Left hindlimb (tissue), 1 donor: ENCODE measurements around the gene HTR3D.
"Not testable (repeated sequence)": the region's sequence is repeated elsewhere in the genome, so short reads cannot be mapped to it uniquely, and the experiment has no call there.

Experiments
- DNase-seq: peaks from one replicate; pipeline ENCODE4 v3.0.0-alpha.2; 2018

The HTR3D gene

DNA sequence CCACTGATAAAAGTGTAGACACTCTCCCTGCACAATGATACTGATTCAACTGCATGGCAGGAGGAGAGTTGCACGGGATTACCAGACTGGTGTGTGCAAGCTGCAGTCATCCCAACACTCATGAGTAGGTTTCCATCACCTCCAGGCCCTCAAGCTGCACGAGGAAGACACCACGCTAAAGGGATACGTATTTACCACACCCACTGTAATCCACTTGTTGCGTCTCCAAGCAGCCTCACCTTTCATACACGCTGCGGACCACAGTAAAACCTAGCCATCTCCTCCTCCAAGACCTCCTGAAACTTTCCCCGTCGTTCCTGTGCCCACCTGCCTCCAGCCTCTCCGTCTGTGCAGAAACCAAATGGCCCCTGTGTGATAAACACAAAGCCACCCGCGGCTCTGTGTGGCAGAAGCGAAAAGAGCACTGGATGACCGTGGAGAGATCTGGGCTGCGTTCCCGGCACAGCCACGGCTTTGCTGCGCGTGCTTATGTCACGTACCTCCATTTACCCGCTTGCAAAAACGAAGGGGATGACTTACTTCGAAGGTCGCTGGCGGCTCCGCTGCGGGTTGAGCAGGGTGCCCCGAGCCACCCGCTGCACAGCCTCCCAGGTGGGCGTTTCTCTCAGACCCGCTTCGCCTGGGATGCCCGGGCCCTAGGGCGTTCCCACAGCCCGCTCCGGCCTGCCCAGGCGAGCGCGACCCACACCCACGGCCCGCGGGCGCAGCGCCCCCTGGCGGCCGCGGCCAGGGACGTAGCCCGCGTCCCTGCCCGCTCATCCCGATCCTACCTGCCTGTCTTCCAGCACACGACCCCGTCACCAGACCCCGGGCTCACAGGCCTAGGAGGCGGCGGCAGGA is 14.5 kb upstream of the HTR3D start:
- peak; percentile 76 for DNase-seq

DNA sequence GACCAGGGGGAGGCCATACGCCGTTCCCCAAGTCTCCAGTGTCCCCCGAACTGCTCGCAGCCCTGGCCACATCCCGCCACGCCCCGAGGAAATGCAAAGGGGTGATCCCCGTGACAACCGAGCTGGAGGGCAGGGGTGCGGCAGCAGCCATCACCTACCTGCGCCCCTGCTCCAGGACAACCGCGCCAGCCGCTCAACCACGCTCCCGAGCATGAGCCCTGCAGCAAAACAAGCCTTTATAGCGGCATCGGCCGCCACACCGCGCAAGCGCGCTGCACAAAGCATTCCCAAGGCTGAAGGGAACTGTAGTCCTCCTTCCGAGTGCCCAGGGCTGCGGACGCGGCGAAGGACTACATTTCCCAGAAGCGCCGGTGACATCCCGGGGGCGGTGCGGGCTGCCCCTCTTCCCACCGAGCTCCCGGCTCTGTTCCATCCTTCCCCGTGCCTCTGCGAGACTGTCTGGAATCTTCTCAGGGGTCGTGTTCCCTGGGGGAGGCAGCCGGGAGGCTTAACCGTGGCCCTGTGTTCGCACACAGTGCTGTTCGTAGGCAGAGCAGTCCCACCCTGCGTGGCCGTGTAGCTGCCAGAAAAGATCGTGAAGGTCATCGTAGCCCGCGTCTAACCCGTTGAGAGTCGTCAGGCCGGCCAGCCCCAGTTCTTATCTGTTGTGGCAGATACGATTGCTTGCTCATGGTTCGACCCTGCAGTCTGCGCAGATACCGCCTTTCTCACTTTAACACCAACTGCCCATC is 13.7 kb upstream of the HTR3D start, which contains the start of gene ABCC5:
Gene ABCC5, minus strand, starts transcription at position 213 of the 752 bp plus-strand sequence. CDS start 3,492 bp downstream, outside the sequence.
- DNase-seq = peak; percentile 96

DNA sequence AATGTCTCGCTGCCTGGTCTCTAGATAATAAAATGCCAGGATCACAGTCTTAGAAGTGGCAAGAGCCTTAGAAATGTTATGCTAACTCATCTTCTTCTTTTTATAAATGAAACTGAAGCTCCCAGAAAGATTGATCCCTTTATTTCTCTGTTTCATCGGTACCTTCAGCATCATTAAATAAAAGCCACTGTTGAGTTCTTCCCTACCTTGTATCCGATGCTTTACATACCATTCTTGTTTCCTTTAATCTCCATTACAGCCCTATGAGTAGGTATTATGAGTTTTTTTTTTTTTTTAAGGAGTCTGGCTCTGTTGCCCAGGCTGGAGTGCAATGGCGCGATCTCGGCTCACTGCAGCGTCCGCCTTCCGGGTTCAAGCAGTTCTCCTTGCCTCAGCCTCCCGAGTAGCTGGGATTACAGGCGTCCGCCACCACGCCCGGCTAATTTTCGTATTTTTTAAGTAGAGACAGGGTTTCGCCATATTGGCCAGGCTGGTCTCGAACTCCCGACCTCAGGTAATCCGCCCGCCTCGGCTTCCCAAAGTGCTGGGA is 13.0 kb upstream of the HTR3D start:
- no peak for DNase-seq

DNA sequence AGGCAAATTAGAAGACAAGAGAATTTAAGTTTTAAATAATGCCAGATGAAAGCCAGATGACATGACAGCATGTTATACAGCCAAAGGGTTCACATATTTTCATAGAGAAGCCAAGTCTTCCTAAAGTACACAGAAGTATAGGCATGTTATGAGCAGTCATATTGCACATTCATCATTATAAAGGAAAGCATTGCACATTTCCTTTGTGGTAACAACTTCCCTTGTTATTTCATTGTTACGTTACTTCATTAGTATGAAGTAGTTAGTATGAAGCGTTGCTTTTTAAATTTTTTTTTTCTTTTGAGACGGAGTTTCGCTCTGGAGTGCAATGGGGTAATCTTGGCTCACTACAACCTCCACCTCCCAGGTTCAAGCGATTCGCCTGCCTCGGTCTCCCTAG is 9.2 kb upstream of the HTR3D start:
- DNase-seq = no peak

DNA sequence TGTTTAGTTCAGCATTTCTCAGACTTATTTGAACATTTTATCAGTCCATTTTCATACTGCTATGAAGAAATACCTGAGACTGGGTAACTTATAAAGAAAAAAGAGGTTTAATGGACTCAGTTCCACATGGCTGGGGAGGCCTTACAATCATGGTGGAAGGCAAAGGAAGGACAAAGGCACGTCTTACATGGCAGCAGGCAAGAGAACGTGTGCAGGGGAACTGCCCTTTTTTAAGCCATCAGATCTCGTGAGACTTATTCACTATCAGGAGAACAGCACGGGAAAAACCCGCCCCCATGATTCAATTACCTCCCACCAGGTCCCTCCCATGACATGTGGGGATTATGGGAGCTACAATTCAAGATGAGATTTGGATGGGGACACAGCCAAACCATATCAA is 6.3 kb upstream of the HTR3D start:
- DNase-seq = not testable (repeated sequence)

DNA sequence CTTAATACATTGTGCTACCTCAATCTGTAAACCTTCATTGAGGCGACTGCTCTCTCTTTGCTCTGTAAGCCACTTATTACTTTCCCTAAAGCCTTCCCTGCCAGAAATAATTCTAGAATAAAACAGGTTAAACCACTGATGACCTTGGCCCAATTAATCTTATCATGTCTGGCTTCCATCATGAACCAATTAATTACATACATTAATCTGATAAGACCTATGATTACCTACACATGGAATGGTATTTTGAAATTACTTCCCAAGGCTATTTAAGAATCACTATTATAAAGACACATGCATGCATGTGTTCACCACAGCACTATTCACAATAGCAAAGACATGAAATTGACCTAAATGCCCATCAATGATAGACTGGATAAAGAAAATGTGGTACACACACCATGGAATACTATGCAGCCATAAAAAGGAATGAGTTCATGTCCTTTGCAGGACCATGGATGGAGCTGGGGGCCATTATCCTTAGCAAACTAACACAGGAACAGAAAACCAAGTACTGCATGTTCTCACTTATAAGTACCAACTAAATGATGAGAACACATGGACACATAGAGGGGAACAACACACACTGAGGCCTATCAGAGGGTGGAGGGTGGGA is 3.2 kb upstream of the HTR3D start:
- DNase-seq = not testable (repeated sequence)

DNA sequence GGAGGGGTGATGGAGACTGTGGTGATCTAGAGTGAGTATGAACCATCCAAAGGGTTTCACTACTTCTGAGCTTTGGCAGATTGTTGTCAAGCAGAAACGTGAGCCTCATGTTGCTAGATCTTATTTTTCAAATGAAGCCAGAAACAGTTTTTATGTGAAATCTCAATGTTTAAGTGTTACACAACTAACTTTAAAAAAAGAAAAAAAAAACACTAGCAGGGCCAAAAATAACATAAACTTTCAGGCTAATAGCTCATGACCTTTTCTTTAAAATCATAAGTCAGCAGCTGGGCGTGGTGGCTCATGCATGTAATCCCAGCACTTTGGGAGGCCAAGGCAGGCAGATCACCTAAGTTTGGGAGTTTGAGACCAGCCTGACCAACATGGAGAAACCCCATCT is 2.1 kb upstream of the HTR3D start:
- DNase-seq = no peak

DNA sequence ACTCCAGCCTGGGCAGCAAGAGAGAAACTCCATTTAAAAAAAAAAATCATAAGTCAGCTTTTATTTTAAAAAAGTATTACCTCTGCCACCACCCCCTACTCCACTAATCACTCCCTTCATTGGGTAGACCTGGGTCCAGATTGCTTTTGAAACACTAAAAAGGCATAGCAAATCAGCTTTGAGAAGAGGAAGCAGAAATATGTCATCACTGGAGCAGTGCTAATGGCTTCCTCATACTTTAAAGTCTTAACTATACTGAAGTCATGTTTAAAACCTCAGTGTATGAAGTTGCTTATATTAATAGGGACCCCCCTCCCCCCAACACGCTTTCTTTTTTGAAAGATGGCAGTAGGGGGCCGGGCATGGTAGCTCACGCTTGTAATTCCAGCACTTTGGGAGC is 1.0 kb upstream of the HTR3D start:
- DNase-seq = no peak

DNA sequence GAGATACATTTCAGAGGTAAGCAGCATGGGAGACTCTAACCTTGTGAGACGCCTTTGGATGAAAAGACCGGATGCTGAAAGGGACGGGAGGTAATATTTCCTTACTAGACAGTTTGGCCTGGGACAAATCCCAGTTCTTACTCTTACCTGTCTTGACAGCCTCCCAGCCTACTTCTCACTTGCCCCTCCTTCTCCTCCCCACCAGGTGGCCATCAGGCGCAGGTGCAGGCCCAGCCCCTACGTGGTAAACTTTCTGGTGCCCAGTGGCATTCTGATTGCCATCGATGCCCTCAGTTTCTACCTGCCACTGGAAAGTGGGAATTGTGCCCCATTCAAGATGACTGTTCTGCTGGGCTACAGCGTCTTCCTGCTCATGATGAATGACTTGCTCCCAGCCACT is 6.3 kb downstream of the HTR3D start:
- no peak for DNase-seq

DNA sequence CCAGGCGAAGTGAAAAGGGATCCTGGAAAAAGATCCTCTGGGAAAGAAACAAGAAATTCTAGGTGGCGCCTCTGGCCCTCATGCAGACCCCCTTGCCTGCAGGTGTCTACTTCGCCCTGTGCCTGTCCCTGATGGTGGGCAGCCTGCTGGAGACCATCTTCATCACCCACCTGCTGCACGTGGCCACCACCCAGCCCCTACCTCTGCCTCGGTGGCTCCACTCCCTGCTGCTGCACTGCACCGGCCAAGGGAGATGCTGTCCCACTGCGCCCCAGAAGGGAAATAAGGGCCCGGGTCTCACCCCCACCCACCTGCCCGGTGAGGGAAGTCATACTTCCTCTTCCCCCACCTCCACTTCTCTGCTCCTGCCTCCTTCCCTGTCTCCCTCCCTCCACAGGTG is 6.8 kb downstream of the HTR3D start:
- DNase-seq = not testable (repeated sequence)

DNA sequence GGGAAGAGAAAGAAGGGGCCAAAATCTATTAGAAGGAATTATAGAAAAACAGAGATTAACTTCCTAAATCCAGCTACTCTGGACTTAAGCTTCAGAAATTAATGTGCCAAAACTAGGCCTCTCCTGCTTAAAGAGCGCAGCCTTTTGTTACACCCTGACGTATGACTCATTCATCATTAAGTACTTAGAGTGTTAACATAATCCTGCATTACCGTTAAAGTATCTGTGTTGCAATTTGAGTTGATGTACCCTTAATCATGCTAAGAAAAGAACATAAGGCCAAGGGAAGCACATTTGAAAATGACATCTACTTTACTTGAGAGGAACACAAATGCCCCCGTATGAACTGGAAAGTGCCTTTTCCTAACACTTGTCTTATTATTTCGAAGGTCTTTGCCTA is 7.9 kb downstream of the HTR3D start:
- DNase-seq = no peak

DNA sequence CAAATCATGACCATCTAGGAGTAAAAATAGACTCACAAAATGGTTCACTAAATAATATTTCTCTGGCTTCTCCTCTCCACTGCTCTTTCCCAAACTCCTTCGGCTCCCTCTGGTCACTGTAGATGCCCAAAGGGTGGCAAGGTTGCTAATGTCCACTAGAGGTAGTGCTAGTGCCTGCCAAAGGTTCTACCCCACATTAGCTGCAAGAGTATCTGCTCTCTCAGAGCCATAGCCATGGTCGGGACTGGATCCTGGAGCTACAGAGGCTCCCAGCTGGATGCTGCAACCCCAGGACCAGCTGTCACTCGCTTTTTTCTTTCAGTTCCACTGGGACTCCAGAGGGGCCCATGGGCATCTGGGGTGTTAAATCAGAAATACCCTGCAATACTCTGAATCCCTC is 8.5 kb downstream of the HTR3D start:
- DNase-seq = no peak

DNA sequence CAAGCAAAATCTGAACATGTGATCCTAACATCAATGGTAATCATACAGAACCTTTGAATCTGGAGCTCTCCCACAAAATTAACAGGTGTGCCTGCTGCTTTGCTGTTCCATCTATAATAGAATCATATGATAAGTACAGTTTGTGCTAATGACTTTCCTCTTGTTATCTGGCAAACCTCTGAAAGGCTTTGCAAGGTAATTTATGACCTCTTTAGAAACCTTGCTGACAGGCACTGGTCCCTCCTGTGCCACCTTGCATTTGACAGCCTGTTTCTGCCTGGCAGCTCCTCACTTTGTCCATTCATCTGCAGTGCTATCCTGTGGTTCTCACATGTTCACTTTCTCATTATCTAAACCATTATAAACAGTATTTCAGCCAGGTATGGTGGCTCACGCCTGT is 11.1 kb downstream of the HTR3D start:
- no peak for DNase-seq

DNA sequence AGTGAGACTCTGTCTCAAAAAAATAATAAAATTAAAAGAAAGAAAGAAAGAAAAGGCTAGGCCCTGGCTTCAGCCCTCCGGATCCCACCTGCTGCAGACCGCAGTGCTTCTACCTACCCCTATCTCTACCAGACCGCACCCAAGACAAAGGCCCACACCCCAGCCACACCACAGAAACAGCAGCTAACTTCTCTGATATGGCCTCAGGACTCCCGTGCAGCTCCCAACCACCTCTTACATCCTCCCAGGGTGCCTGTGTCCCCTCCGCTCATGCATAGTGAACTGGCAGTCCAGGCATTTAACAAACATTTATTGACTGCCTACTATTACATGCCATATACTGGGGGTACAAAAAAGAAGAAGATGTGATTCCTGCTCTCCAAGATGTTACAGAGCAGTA is 14.5 kb downstream of the HTR3D start:
- DNase-seq = no peak

DNA sequence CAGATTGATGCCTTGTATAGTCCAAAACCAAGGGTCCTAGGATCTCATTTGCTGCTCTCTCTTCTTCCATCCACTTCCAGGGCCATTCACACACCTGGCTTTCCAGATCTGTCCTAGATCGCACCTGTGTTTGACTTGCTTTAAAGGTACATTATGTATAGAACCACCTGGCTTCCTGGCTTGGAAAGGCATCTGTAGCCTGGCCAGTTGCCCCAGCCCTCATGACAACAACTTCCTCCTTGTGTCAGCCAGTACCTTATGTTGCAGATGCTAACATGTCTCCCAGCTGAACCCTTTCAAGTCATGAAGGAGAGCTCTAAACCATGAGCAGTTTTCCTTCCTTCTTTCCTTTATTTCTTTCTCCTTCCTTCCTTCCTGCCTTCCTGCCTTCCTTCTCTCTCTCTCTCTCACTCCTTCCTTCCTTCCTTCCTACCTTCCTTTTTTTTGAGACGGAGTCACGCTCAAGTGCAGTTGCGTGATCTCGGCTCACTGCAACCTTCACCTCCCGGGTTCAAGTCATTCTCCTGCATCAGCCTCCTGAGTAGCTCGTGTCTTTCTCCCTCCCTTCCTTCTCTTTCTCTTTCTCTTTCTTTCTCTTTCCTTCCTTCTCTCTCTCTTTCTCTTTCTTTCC is 18.8 kb downstream of the HTR3D start:
- DNase-seq = no peak

DNA sequence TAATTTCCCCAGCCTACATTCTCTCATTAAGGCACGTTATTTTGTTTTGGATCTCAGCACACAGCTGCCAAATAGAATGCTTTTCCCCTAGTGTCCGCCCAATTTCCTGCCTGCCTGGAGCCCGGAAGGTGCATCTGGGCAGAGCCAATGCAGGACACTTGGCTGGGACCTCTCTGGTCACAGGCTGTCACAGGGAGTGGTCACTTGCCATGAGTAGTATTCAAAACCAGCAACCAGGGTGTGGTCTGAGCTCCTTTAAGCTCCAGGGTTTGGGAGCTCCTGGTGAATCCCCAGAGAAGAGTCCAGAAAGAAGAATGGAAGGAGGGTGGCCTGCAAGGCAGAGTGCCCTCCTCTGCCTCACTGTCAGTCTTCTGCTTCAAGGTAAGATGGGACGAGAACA is 21.2 kb downstream of the HTR3D start, which contains the start of gene HTR3C:
Gene HTR3C, plus strand, starts transcription at position 281 of the 400 bp plus-strand sequence. Its CDS starts 34 bp downstream, at position 315.
- DNase-seq = no peak

DNA sequence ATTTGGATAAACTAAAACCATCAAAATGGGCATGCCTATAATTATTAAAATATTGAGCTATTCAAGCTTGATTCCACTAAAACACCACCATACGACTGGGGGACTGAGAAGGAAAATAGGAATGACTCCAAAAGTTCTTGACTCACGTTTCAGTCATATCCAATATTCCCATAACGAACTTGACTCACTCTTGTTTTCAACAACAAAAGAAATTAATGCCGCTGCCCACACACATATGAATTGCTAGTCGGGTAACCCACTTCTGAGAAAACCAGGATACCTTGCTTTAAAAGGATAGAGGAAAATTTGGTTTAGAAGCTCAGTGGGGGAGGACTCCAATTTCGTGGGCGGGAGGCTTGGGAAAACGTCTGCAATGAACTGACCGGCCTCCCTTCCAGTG is 26.5 kb downstream of the HTR3D start:
- no peak for DNase-seq

DNA sequence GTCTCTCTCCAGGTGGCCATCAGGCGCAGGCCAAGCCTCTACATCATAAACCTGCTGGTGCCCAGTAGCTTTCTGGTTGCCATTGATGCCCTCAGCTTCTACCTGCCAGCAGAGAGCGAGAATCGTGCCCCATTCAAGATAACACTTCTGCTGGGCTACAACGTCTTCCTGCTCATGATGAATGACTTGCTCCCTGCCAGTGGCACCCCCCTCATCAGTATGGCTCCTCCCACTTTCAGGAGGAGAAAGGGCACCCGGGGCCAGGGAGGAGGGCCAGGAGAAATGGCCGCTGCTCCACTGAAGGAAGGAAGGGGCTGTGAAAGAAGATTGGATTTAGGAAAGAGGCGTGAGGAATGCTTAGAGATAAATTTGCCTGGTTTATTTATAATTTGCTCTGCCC is 27.9 kb downstream of the HTR3D start:
- DNase-seq = no peak

DNA sequence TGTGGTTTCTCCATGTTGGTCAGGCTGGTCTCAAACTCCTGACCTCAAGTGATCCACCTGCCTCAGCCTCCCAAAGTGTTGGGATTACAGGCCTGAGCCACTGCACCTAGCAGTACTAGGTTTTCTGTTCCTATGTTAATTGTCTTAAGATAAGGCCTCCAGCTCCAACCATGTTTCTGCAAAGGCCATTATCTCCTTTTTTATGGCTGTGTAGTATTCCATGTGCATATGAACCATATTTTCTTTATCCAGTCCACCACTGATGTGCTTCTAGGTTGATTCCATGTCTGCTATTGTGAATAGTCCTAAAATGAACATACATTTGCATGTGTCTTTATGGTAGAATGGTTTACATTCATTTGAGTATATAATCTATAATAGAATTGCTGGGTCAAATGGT is 31.1 kb downstream of the HTR3D start:
- no peak for DNase-seq

DNA sequence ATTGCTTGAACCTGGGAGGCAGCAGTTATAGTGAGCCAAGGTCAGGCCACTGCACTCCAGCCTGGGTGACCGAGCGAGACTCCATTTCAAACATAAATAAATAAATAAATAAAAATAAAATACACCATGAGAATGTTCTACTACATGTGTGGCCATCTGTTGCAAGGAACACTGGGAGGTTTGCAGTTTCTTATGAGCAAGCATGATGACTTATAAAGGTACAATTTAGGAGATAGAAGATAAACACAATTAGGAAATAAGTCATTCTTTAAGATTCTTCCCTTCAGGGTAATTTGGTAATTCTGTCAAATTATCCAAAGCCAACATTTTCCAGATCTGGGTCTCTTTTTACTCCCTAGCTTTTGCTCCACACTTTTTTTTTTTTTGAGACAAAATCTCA is 34.7 kb downstream of the HTR3D start:
- no peak for DNase-seq

DNA sequence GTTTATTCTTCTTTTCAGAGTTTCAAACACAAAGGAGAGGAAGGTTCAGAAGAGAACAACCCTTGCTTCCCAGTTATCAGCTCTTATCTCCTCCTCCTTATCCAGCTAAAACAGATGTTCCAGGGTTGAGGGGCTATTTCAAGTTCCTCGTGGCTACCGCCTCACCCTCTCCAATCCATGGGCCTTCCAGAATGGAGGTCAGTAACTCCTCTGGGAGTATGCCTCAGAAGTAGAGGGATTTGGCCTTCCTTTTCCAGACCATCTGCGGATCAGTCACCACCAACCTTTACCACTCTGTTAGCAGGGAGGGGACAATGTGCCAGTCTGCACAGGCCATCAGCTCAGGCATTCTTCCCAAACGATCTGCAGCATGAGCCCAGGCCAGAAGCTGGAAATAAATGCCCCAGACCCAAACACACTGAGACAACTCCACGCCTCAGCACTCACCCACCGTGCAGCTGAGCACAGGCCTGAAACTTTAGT is 36.1 kb downstream of the HTR3D start:
- no peak for DNase-seq

DNA sequence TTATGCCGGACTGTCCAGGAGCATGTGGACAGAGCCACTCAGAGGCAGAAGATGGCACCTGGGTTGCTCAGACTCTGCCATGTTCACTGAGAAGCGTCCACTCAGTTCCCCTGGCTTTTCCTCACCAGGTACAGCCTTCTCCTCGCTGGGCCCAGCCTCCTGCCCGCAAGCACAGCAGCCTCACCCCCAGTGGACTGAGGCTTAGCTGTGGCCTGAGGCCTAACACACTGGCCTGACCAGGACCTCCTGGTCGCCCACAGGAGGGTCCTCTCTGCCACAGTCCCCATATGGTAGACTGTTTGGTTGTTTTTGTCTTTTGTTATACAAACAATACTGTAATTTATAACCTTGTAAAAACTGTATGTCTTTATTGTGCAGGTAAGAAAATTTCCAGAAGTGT is 36.8 kb downstream of the HTR3D start:
- DNase-seq = no peak

DNA sequence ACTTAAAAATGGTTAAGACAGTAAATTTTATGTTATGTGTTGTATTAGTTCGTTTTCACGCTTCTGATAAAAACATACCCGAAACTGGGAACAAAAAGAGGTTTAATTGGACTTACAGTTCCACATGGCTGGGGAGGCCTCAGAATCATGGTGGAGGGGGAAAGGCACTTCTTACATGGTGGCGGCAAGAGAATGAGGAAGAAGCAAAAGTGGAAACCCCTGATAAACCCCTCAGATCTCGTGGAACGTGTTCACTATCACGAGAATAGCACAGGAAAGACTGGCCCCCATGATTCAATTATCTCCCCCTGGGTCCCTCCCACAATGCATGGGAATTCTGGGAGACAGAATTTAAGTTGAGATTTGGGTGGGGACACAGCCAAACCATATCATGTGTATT is 39.6 kb downstream of the HTR3D start:
- DNase-seq = not testable (repeated sequence)
